Stimulated activated CD4-positive, alpha-beta T cell treated with anti-CD3 and anti-CD28 coated beads, Interleukin-1b, Interleukin-23, amount 100 ng/mL, for 48 hours (primary cell): ENCODE data around the gene MEIS3.

ENCODE experiments used
- DNase-seq: peaks from one replicate; pipeline ENCODE4 v3.0.0-alpha.2; 2020

Gene MEIS3

GRCh38 chr19:47356900-47357299 lies 62.4 kb downstream of the MEIS3 start:
- no peak for DNase-seq

- DNase-seq: no peak
These were observed 66.0 kb downstream of the MEIS3 start for GRCh38 chr19:47353307-47353712.
